HS-27A (cell line): ENCODE data around the gene IGDCC3.

Source experiments
- DNase-seq: peaks from one replicate; pipeline ENCODE4 v3.0.0-alpha.2; 2012; ENCODE audit warnings: low read depth, missing footprints

The IGDCC3 gene

GRCh38 chr15:65289261-65289854 lies 88.4 kb downstream of the IGDCC3 start:
- no peak for DNase-seq

GRCh38 chr15:65287520-65287855 lies 90.3 kb downstream of the IGDCC3 start:
- no peak for DNase-seq

- peak; percentile 53 for DNase-seq
These were observed 90.9 kb downstream of the IGDCC3 start, which contains the start of gene PARP16 for GRCh38 chr15:65286704-65287519. TSS of gene PARP16 (minus strand) at chr15:65286883. CDS start at chr15:65286426, 457 bp downstream.

GRCh38 chr15:65286069-65286703 lies 91.6 kb downstream of the IGDCC3 start:
- no peak for DNase-seq

- DNase-seq, result no peak
These were observed 92.3 kb downstream of the IGDCC3 start for GRCh38 chr15:65285291-65286068.

- DNase-seq, result no peak
These were observed 99.3 kb downstream of the IGDCC3 start for GRCh38 chr15:65278480-65278879.
